ENCODE data around the gene SNORC. TPM values are rescaled to one million over a fixed set of nuclear protein-coding genes. Genes with fewer than 3 reads are reported as not detected.

The SNORC gene
- polyA plus RNA-seq, 1 of the 3 experiments (the other 2 are of a cell fraction): 1.2 TPM

GRCh38 chr2:232913903-232914302 is 43.8 kb downstream of the SNORC start:
- Histone ChIP-seq H3K9me2 (no peaks in the 10 kb centered on the region), H4K20me1 (ENCODE audit: insufficient read depth) (no peaks in the 10 kb centered on the region), H3K27me3 (ENCODE audit: insufficient read depth) (peaks cover 4% of the 10 kb centered on the region; the same call in 1 of the 2 replicates), H3K9ac (no peak overlapping the region), H3K79me2 (ENCODE audit: insufficient read depth) (no peaks in the 10 kb centered on the region), H3K27ac (ENCODE audit: low read depth in 2 of 2, low read length in 1 of 2) (no peak overlapping the region), H3K9me3 (no peaks in the 10 kb centered on the region), H3K4me1 (ENCODE audit: control insufficient read depth in 1 of 2, insufficient read depth in 2 of 2, low read depth in 1 of 2, low read length in 1 of 2) (no peaks in the 10 kb centered on the region), H3F3A (replicated peaks; ENCODE audit: insufficient read depth) (no peaks in the 10 kb centered on the region), H3K4me3 (ENCODE audit: low read depth in 2 of 2, low read length in 1 of 2) (no peak overlapping the region), H3K4me2 (no peak overlapping the region), H2AFZ (ENCODE audit: low read depth) (no peak overlapping the region), H3K36me3 (replicated peaks in 1 of 2; ENCODE audit: control insufficient read depth in 1 of 2, insufficient read depth in 2 of 2, low read length in 1 of 2) (no peaks in the 10 kb centered on the region)
- 38% methylated on average over 2 of the region's 2 CpGs for WGBS (ENCODE audit: low lambda C conversion rate)
- POLR2A ChIA-PET: no interaction called here
- CTCF ChIA-PET: no interaction called here
- DNase-seq: no peak
- TF ChIP-seq, protein P1, sequence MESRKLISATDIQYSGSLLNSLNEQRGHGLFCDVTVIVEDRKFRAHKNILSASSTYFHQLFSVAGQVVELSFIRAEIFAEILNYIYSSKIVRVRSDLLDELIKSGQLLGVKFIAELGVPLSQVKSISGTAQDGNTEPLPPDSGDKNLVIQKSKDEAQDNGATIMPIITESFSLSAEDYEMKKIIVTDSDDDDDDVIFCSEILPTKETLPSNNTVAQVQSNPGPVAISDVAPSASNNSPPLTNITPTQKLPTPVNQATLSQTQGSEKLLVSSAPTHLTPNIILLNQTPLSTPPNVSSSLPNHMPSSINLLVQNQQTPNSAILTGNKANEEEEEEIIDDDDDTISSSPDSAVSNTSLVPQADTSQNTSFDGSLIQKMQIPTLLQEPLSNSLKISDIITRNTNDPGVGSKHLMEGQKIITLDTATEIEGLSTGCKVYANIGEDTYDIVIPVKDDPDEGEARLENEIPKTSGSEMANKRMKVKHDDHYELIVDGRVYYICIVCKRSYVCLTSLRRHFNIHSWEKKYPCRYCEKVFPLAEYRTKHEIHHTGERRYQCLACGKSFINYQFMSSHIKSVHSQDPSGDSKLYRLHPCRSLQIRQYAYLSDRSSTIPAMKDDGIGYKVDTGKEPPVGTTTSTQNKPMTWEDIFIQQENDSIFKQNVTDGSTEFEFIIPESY (IDR thresholded peaks at IDR 0.05; ENCODE audit: borderline replicate concordance, low read depth): no peak
- TF ChIP-seq SMC3 (IDR thresholded peaks at IDR 0.05; ENCODE audit: low read depth, low read length): no peak
- no peak for TF ChIP-seq RFX5 (IDR thresholded peaks at IDR 0.05; ENCODE audit: low read length)
- no peak for TF ChIP-seq USF1 (IDR thresholded peaks at IDR 0.05; ENCODE audit: borderline replicate concordance, low read depth)
- no peak for TF ChIP-seq FOXM1 (IDR thresholded peaks at IDR 0.05; ENCODE audit: low read depth)
- no peak for TF ChIP-seq GATA2 (CRISPR knock-in tag; IDR thresholded peaks at IDR 0.05)

DNA sequence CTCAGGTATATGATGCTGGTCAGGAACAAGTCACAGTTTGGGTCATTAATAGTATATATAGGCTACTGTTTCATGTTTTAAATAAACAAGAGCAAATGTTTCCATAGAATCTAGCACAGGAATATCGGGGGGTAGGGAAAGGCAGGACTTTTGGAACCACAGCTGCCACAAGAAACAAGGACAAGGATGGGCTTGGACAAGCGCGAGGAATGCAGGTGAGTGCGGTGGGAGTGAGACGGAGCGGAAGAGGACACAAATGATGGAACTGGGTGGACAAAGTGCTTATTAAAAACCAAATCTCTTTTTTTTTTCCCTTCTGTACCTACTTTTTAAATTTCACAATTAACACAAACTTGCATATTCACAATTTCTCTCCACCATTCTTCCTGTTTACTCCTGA is 49.1 kb downstream of the SNORC start:
- Histone ChIP-seq H3K4me3 (ENCODE audit: low read depth in 2 of 2, low read length in 1 of 2) (no peak overlapping the region), H3K27me3 (ENCODE audit: insufficient read depth) (peaks cover 4% of the 10 kb centered on the region; the same call in 1 of the 2 replicates), H3K79me2 (ENCODE audit: insufficient read depth) (no peaks in the 10 kb centered on the region), H3K9me3 (no peaks in the 10 kb centered on the region), H4K20me1 (ENCODE audit: insufficient read depth) (no peaks in the 10 kb centered on the region), H3K4me1 (ENCODE audit: control insufficient read depth in 1 of 2, insufficient read depth in 2 of 2, low read depth in 1 of 2, low read length in 1 of 2) (no peaks in the 10 kb centered on the region), H2AFZ (ENCODE audit: low read depth) (no peak overlapping the region), H3K9ac (no peak overlapping the region), H3K4me2 (no peak overlapping the region), H3F3A (replicated peaks; ENCODE audit: insufficient read depth) (no peaks in the 10 kb centered on the region), H3K36me3 (replicated peaks in 1 of 2; ENCODE audit: control insufficient read depth in 1 of 2, insufficient read depth in 2 of 2, low read length in 1 of 2) (no peaks in the 10 kb centered on the region), H3K27ac (ENCODE audit: low read depth in 2 of 2, low read length in 1 of 2) (no peak overlapping the region), H3K9me2 (no peaks in the 10 kb centered on the region)
- POLR2A ChIA-PET: no interaction called here
- CTCF ChIA-PET: no interaction called here
- TF ChIP-seq NFIC (IDR thresholded peaks at IDR 0.05; ENCODE audit: borderline replicate concordance) (no peak), RXRA (IDR thresholded peaks at IDR 0.05; ENCODE audit: borderline replicate concordance, low read depth) (no peak), JUND (IDR thresholded peaks at IDR 0.05) (no peak)
- DNase-seq: no peak
- 86% methylated on average over 6 of the region's 6 CpGs for WGBS (ENCODE audit: low lambda C conversion rate)

DNA sequence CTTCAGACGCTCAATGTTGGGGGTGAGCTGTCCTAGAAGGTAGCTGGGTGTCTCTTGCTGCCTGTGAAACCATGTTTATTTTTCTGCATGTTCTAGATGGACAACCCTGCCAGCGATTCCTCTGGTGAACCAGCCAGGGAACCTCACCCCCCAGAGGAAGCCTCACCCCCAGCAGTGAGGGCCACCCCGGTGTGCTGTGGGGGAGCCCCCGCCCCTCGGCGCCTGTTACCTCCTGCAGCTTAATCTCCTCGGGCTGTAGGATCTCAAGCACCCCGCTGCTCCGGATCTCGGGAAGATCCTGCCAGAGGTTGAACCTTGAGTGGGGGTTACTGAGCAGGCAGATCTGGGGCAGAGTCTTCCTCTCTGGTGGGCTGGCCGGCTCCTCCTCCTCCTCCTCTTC is 50.0 kb downstream of the SNORC start:
- WGBS (ENCODE audit: low lambda C conversion rate): 68% methylated on average over 6 of the region's 11 CpGs
- POLR2A ChIA-PET: no interaction called here
- no peak overlapping the region for H2AFZ ChIP-seq (ENCODE audit: low read depth)

More for the DNA sequence above, 50.0 kb downstream of the SNORC start:
- CTCF ChIA-PET: no interaction called here
- Histone ChIP-seq H3K36me3 (replicated peaks in 1 of 2; ENCODE audit: control insufficient read depth in 1 of 2, insufficient read depth in 2 of 2, low read length in 1 of 2) (no peaks in the 10 kb centered on the region), H4K20me1 (ENCODE audit: insufficient read depth) (no peaks in the 10 kb centered on the region), H3K4me1 (ENCODE audit: control insufficient read depth in 1 of 2, insufficient read depth in 2 of 2, low read depth in 1 of 2, low read length in 1 of 2) (no peaks in the 10 kb centered on the region), H3K4me2 (no peak overlapping the region), H3K9me2 (no peaks in the 10 kb centered on the region), H3K9me3 (no peaks in the 10 kb centered on the region), H3K9ac (no peak overlapping the region), H3K27ac (ENCODE audit: low read depth in 2 of 2, low read length in 1 of 2) (no peak overlapping the region), H3K4me3 (ENCODE audit: low read depth in 2 of 2, low read length in 1 of 2) (no peak overlapping the region), H3K27me3 (ENCODE audit: insufficient read depth) (peaks cover under 1% of the 10 kb centered on the region; the same call in 1 of the 2 replicates), H3K79me2 (ENCODE audit: insufficient read depth) (no peaks in the 10 kb centered on the region), H3F3A (replicated peaks; ENCODE audit: insufficient read depth) (no peaks in the 10 kb centered on the region)
- no peak for TF ChIP-seq FOXJ3 (CRISPR knock-in tag; IDR thresholded peaks at IDR 0.05)
- TF ChIP-seq, protein P2, sequence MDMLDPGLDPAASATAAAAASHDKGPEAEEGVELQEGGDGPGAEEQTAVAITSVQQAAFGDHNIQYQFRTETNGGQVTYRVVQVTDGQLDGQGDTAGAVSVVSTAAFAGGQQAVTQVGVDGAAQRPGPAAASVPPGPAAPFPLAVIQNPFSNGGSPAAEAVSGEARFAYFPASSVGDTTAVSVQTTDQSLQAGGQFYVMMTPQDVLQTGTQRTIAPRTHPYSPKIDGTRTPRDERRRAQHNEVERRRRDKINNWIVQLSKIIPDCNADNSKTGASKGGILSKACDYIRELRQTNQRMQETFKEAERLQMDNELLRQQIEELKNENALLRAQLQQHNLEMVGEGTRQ (IDR thresholded peaks at IDR 0.05; ENCODE audit: borderline replicate concordance, low read depth, low read length): no peak
- no peak for TF ChIP-seq EZH2phosphoT487 (IDR thresholded peaks at IDR 0.05; ENCODE audit: borderline replicate concordance, low read depth)
- TF ChIP-seq NFIC (IDR thresholded peaks at IDR 0.05; ENCODE audit: borderline replicate concordance): no peak
- no peak for TF ChIP-seq RFX5 (IDR thresholded peaks at IDR 0.05; ENCODE audit: low read length)
- TF ChIP-seq CHD2 (IDR thresholded peaks at IDR 0.05; ENCODE audit: low read length, partially characterized antibody): no peak
- no peak for TF ChIP-seq POLR2AphosphoS5 (IDR thresholded peaks at IDR 0.05; ENCODE audit: low read depth, low read length)
- TF ChIP-seq SMC3 (IDR thresholded peaks at IDR 0.05; ENCODE audit: low read depth, low read length): no peak
- TF ChIP-seq GABPA (IDR thresholded peaks at IDR 0.05; ENCODE audit: low read depth): no peak
- no peak for TF ChIP-seq TEAD4 (IDR thresholded peaks at IDR 0.05; ENCODE audit: borderline replicate concordance, insufficient read depth)
- no peak for TF ChIP-seq NRF1 (IDR thresholded peaks at IDR 0.05; ENCODE audit: low read depth, low read length)
- no peak for TF ChIP-seq FOSL2 (IDR thresholded peaks at IDR 0.05; ENCODE audit: borderline replicate concordance, low read depth)
- DNase-seq: no peak
